Astrocyte of the cerebellum (primary cell): Measurements from ENCODE around the gene C3orf22.

Source experiments
- DNase-seq: peaks from one replicate; pipeline ENCODE4 v3.0.0-alpha.2; 2011; ENCODE audit warnings: low read depth
- H3K4me3 ChIP-seq: 2 replicates; pipeline ENCODE4 v1.5.1; 2011; ENCODE audit warnings: mild to moderate bottlenecking, low read depth, low read length, moderate library complexity
- CTCF ChIP-seq: IDR thresholded peaks from 2 replicates; pipeline ENCODE4 v1.5.1; 2012; ENCODE audit warnings: low read length, low read depth, moderate library complexity, mild to moderate bottlenecking; ENCODE audit errors: missing control alignments
- in situ Hi-C: cut with HindIII; loops from 2 replicates; pipeline ENCODE4 v1.10.0; 2017; ENCODE audit warnings: low sequenced_read_pairs

The C3orf22 gene

GRCh38 chr3:126519506-126520455, 39.0 kb downstream of the C3orf22 start:
- H3K4me3 ChIP-seq, result no peak overlapping the region
- no peak for DNase-seq
- in situ Hi-C loops, result loop anchor here (10.0 kb wide), 2 partner anchors 155 to 935 kb away; no protein-coding TSS in a partner anchor
- TF ChIP-seq CTCF, result no peak

- TF ChIP-seq CTCF, result no peak
- no peak for DNase-seq
- in situ Hi-C loops, result no loop called here
- no peak overlapping the region for H3K4me3 ChIP-seq
Observed at GRCh38 chr3:126518779-126519177, 40.0 kb downstream of the C3orf22 start.

GRCh38 chr3:126517986-126518778, 40.5 kb downstream of the C3orf22 start:
- DNase-seq, result no peak
- H3K4me3 ChIP-seq, result no peak overlapping the region
- TF ChIP-seq CTCF, result no peak
- in situ Hi-C loops, result no loop called here

- no peak for TF ChIP-seq CTCF
- DNase-seq, result no peak
- no peak within 1 kb of the TSS for H3K4me3 ChIP-seq
- in situ Hi-C loops, result no loop called here
Observed at GRCh38 chr3:126517291-126517951, 41.3 kb downstream of the C3orf22 start, which contains the start of gene UROC1. TSS of gene UROC1 (minus strand) at chr3:126517773. CDS start at chr3:126517719, 54 bp downstream.

- no peak for DNase-seq
- H3K4me3 ChIP-seq, result no peak overlapping the region
- no peak for TF ChIP-seq CTCF
- in situ Hi-C loops, result no loop called here
Observed at GRCh38 chr3:126516936-126517290, 41.8 kb downstream of the C3orf22 start.

- H3K4me3 ChIP-seq, result no peak overlapping the region
- no peak for TF ChIP-seq CTCF
- no peak for DNase-seq
- in situ Hi-C loops, result no loop called here
Observed at GRCh38 chr3:126516152-126516935, 42.4 kb downstream of the C3orf22 start.
